K562 (cell line): ENCODE results near the gene EXTL1. TPM values are rescaled to one million over a fixed set of nuclear protein-coding genes. Genes with fewer than 3 reads are reported as not detected.

ENCODE experiments used
- HNRNPK ChIP-seq: fragments of 200-400 bp; formaldehyde crosslinking; IDR thresholded peaks from one replicate; pipeline ENCODE4 v1.6.1; 2018; ENCODE audit warnings: mild to moderate bottlenecking, low read depth, low read length; ENCODE audit not compliant: poor library complexity, severe bottlenecking
- HOMEZ ChIP-seq: fragments of 250-450 bp; sonication (Bioruptor Pico); IDR thresholded peaks from 2 replicates; pipeline ENCODE4 v1.4.0; 2020; ENCODE audit warnings: mild to moderate bottlenecking, moderate library complexity
- HOXB6 ChIP-seq: fragments of 250-450 bp; sonication (Bioruptor Pico); IDR thresholded peaks from 2 replicates; pipeline ENCODE4 v1.5.1; 2022; ENCODE audit warnings: mild to moderate bottlenecking, borderline replicate concordance
- ILF3 ChIP-seq: fragments of 450-650 bp; IDR thresholded peaks from 2 replicates; pipeline ENCODE4 v1.6.1; 2018; ENCODE audit warnings: antibody characterized with exemption, mild to moderate bottlenecking, moderate library complexity, borderline replicate concordance
- JUND ChIP-seq, 2 experiments: IDR thresholded peaks; 2 replicates in 1 of 2; 3 replicates in 1 of 2; pipeline ENCODE4 v1.6.1; 2011; ENCODE audit warnings: borderline replicate concordance in 2 of 2, low read depth in 2 of 2, low read length in 2 of 2, improper control_type of control experiment in 1 of 2, missing biosample characterization in 1 of 2, missing genetic modification characterization in 1 of 2, missing genetic modification reagents in 1 of 2
- MECOM ChIP-seq: fragments of 250-450 bp; sonication (Bioruptor Pico); IDR thresholded peaks from 2 replicates; pipeline ENCODE4 v1.8.0; 2022; ENCODE audit warnings: inconsistent platforms
- MEF2A ChIP-seq: IDR thresholded peaks from 2 replicates; pipeline ENCODE4 v1.6.1; 2011; ENCODE audit warnings: low read depth, mild to moderate bottlenecking, low read length, moderate library complexity; ENCODE audit not compliant: control insufficient read depth
- MNT ChIP-seq, 2 experiments: fragments of 450-650 bp; conservative IDR thresholded peaks; 2 replicates each; pipeline ENCODE4 v1.6.1; 2017; ENCODE audit warnings: mild to moderate bottlenecking in 2 of 2, moderate library complexity in 2 of 2
- NFE2 ChIP-seq: IDR thresholded peaks from 2 replicates; pipeline ENCODE4 v1.6.1; 2014; ENCODE audit warnings: antibody characterized with exemption, low read depth
- POLR2AphosphoS5 ChIP-seq: IDR thresholded peaks from 2 replicates; pipeline ENCODE4 v1.6.1; 2011; ENCODE audit warnings: mild to moderate bottlenecking, low read depth, low read length, moderate library complexity; ENCODE audit not compliant: control insufficient read depth, insufficient read depth
- TRIM25 ChIP-seq: fragments of 450-650 bp; IDR thresholded peaks from 2 replicates; pipeline ENCODE4 v1.7.0; 2016; ENCODE audit warnings: borderline replicate concordance
- ZBTB26 ChIP-seq: fragments of 450-650 bp; formaldehyde crosslinking; IDR thresholded peaks from 2 replicates; pipeline ENCODE4 v1.4.0; 2022; ENCODE audit warnings: missing genetic modification characterization
- ZBTB9 ChIP-seq: fragments of 450-650 bp; formaldehyde crosslinking; IDR thresholded peaks from 2 replicates; pipeline ENCODE4 v1.4.0; 2020; ENCODE audit warnings: mild to moderate bottlenecking, moderate library complexity
- ZNF197 ChIP-seq: fragments of 200-800 bp; sonication (Bioruptor generic); IDR thresholded peaks from 2 replicates; pipeline ENCODE4 v1.6.1; 2016; ENCODE audit warnings: low read depth, missing genetic modification characterization, missing compliant biosample characterization
- ZNF551 ChIP-seq: fragments of 250-450 bp; sonication (Bioruptor Pico); IDR thresholded peaks from 2 replicates; pipeline ENCODE4 v1.5.0; 2021; ENCODE audit warnings: mild to moderate bottlenecking, moderate library complexity
- polyA plus RNA-seq, 8 experiments: library from polyadenylated mRNA; depleted of rRNA in 4 of 8; stranded (reverse) in 5 of 8; unstranded in 3 of 8; fragments of >200 nt; fragmentation: Nextera tagmentation in 2 of 8; fragmentation: Illumina TruSeq in 1 of 8; extraction: Ambion mirVana in 2 of 8; extraction: Trizol in 1 of 8; gene quantifications; 2 replicates each; pipeline versions ENCODE4 v1.2.1 to v1.2.3, GENCODE V29; 2011 to 2014; ENCODE audit warnings: inconsistent platforms in 1 of 8, missing spikeins in 1 of 8
- total RNA-seq, 7 experiments: library from RNA; depleted of rRNA in 6 of 7; stranded (reverse); fragments of >200 nt in 6 of 7; fragmentation: Illumina TruSeq in 2 of 7; extraction: Trizol in 2 of 7; gene quantifications; 2 replicates each; pipeline versions ENCODE4 v1.2.1 to v1.2.3, GENCODE V29; 2011 to 2021; ENCODE audit warnings: low replicate concordance in 1 of 7

The EXTL1 gene
- total and polyA plus RNA-seq, 9 of the 15 experiments (the other 6 are each of a cell fraction or from before 2014, with no cell fraction given), result 0.04 to 0.23 (median 0.08) TPM; not detected in 3

- peak; percentile 54; the same call in 1 of the 2 replicates for TF ChIP-seq MECOM
- TF ChIP-seq MNT (conservative IDR thresholded peaks at IDR 0.05), result peak; percentile 36 to 76
- TF ChIP-seq ILF3, result no peak
- no peak; the same call in 1 of the 2 replicates for TF ChIP-seq HOXB6
- peak; percentile 15; the same call in 1 of the 2 replicates for TF ChIP-seq ZBTB9 (CRISPR knock-in tag)
- peak; percentile 96 for TF ChIP-seq POLR2AphosphoS5
- TF ChIP-seq HOMEZ (CRISPR knock-in tag), result no peak
- peak; percentile 90 for TF ChIP-seq ZNF197 (CRISPR knock-in tag)
- peak; percentile 70; the same call in 1 of the 2 replicates for TF ChIP-seq MEF2A
- TF ChIP-seq ZNF551 (CRISPR knock-in tag), result no peak
- no peak for TF ChIP-seq TRIM25
- TF ChIP-seq HNRNPK, result no peak
- peak; percentile 79 for TF ChIP-seq NFE2
- no peak for TF ChIP-seq ZBTB26
- TF ChIP-seq JUND (IDR thresholded peaks at IDR 0.05; ENCODE audit: borderline replicate concordance, low read depth, low read length), result peak; percentile 99
- peak; percentile 100 for TF ChIP-seq JUND (tag; IDR thresholded peaks at IDR 0.05; ENCODE audit: borderline replicate concordance, low read depth, low read length)
Observed at GRCh38 chr1:26070296-26070962, 48.9 kb downstream of the EXTL1 start (continued).
